Thoracic aorta (tissue), 2 donors: ENCODE results near the gene DOC2A. TPM values are rescaled to one million over a fixed set of nuclear protein-coding genes. Genes with fewer than 3 reads are reported as not detected.

Source experiments
- ATAC-seq: fragments of 150-250 bp; one replicate; pipeline ENCODE4 v1.8.0; 2017; ENCODE audit warnings: low read depth; ENCODE audit not compliant: insufficient number of reproducible peaks, low FRiP score
- DNase-seq: peaks from one replicate; pipeline ENCODE4 v3.0.0-alpha.2; 2020; ENCODE audit warnings: low spot score
- H3K27ac ChIP-seq, 2 donors: fragments of 200-600 bp; sonication (generic); 1 replicate in 1 of 2; 2 replicates in 1 of 2; pipeline ENCODE4 v1.5.1; 2016; ENCODE audit warnings: mild to moderate bottlenecking in 2 of 2, moderate library complexity in 2 of 2
- H3K27me3 ChIP-seq: fragments of 200-600 bp; sonication (generic); replicated peaks from 2 replicates; pipeline ENCODE4 v1.6.0; 2016; ENCODE audit warnings: mild to moderate bottlenecking; ENCODE audit not compliant: insufficient read depth
- H3K36me3 ChIP-seq: fragments of 200-600 bp; sonication (generic); one replicate; pipeline ENCODE4 v1.5.1; 2016
- H3K4me1 ChIP-seq, 2 donors: fragments of 200-600 bp; sonication (generic); 1 replicate in 1 of 2; 2 replicates in 1 of 2; pipeline versions ENCODE4 v1.5.1 to v1.6.0; 2016; ENCODE audit warnings: low read depth in 2 of 2, mild to moderate bottlenecking in 1 of 2; ENCODE audit not compliant: control insufficient read depth in 1 of 2
- H3K4me3 ChIP-seq: fragments of 200-600 bp; sonication (generic); 2 replicates; pipeline ENCODE4 v1.5.1; 2016; ENCODE audit warnings: mild to moderate bottlenecking
- H3K9me3 ChIP-seq: fragments of 200-600 bp; sonication (generic); 2 replicates; pipeline ENCODE4 v1.5.1; 2016
- CTCF ChIP-seq: fragments of 200-600 bp; sonication (generic); IDR thresholded peaks from one replicate; pipeline ENCODE4 v1.5.1; 2019; ENCODE audit warnings: antibody characterized with exemption
- total RNA-seq, 2 donors: library from RNA; depleted of rRNA; stranded (reverse); fragments of >200 nt; gene quantifications; one replicate each; pipeline versions ENCODE4 v1.1.0 to v1.2.3, GENCODE V29; 2016

DOC2A gene
- total RNA-seq, 2 donors from 2014 or later, result 0.56 TPM; not detected in 1

- TF ChIP-seq CTCF, result no peak
- H3K4me1 ChIP-seq, result peaks cover 3 to 8% of the 10 kb centered on the region in 2 donors
- no peaks in the 10 kb centered on the region for H3K27me3 ChIP-seq
- H3K9me3 ChIP-seq, result no peaks in the 10 kb centered on the region
- no peak overlapping the region for H3K27ac ChIP-seq
- ATAC-seq (no peak), DNase-seq (no peak)
- H3K4me3 ChIP-seq, result no peak overlapping the region
- no peaks in the 10 kb centered on the region for H3K36me3 ChIP-seq
These were observed 52.1 kb downstream of the DOC2A start for GRCh38 chr16:29958756-29959155.

Other genes with a start within 250 kb of the DOC2A start
- not detected for gene ZG16, start 232.8 kb downstream of the DOC2A start, total RNA-seq
- gene KIF22, start 220.3 kb downstream of the DOC2A start, total RNA-seq, result 10 to 100 TPM; 11.4 to 15.2 TPM
- 10 to 100 TPM; 73.0 to 99.4 TPM for gene MAZ, start 204.5 kb downstream of the DOC2A start, total RNA-seq
- gene PRRT2, start 198.8 kb downstream of the DOC2A start, total RNA-seq, result 10 to 100 TPM; 39.4 to 40.8 TPM
- 10 to 100 TPM; 40.8 to 45.2 TPM for gene PAGR1, start 194.9 kb downstream of the DOC2A start, total RNA-seq
- gene MVP, start 190.6 kb downstream of the DOC2A start, total RNA-seq, result 100 to 1,000 TPM; 175 to 190 TPM
- 100 to 1,000 TPM in 1 of 2 donors, 10 to 100 TPM in 1; 92.1 to 107 TPM for gene CDIPT, start 147.8 kb downstream of the DOC2A start, total RNA-seq
- gene SEZ6L2, start 111.5 kb downstream of the DOC2A start, total RNA-seq, result 1 to 10 TPM in 1 of 2 donors, under 1 TPM in 1; 0.63 to 1.4 TPM
- under 1 TPM in 1 of 2 donors, not detected in 1; 0.27 TPM for gene ASPHD1, start 110.5 kb downstream of the DOC2A start, total RNA-seq
- 10 to 100 TPM; 29.2 to 37.1 TPM for gene KCTD13, start 84.8 kb downstream of the DOC2A start, total RNA-seq
- gene TMEM219, start 48.9 kb downstream of the DOC2A start, total RNA-seq, result 100 to 1,000 TPM in 1 of 2 donors, 10 to 100 TPM in 1; 79.7 to 161 TPM
- 10 to 100 TPM; 54.6 to 55.0 TPM for gene TAOK2, start 37.2 kb downstream of the DOC2A start, total RNA-seq
- 10 to 100 TPM in 1 of 2 donors, 1 to 10 TPM in 1; 6.1 to 17.7 TPM for gene HIRIP3, start 15.4 kb downstream of the DOC2A start, total RNA-seq
- gene INO80E, start 14.8 kb downstream of the DOC2A start, total RNA-seq, result 10 to 100 TPM; 67.4 to 81.8 TPM
- gene C16orf92, start 12.2 kb upstream of the DOC2A start, total RNA-seq, result not detected
- not detected for gene TLCD3B, start 20.2 kb upstream of the DOC2A start, total RNA-seq
- gene ALDOA, start 54.7 kb upstream of the DOC2A start, total RNA-seq, result 100 to 1,000 TPM; 569 to 841 TPM
- 10 to 100 TPM; 37.7 to 54.2 TPM for gene PPP4C, start 65.0 kb upstream of the DOC2A start, total RNA-seq
- gene TBX6, start 80.9 kb upstream of the DOC2A start, total RNA-seq, result under 1 TPM in 1 of 2 donors, not detected in 1; 0.56 TPM
- 100 to 1,000 TPM in 1 of 2 donors, 10 to 100 TPM in 1; 69.2 to 105 TPM for gene YPEL3, start 85.2 kb upstream of the DOC2A start, total RNA-seq
- 1 to 10 TPM; 4.6 to 6.0 TPM for gene GDPD3, start 102.5 kb upstream of the DOC2A start, total RNA-seq
- gene MAPK3, start 112.2 kb upstream of the DOC2A start, total RNA-seq, result 100 to 1,000 TPM in 1 of 2 donors, 10 to 100 TPM in 1; 41.3 to 108 TPM
- gene CORO1A, start 172.6 kb upstream of the DOC2A start, total RNA-seq, result 10 to 100 TPM; 78.1 to 87.8 TPM
- 100 to 1,000 TPM in 1 of 2 donors, 10 to 100 TPM in 1; 83.4 to 224 TPM for gene BOLA2B, start 182.6 kb upstream of the DOC2A start, total RNA-seq
- 10 to 100 TPM; 20.1 to 43.6 TPM for gene SLX1A, start 182.8 kb upstream of the DOC2A start, total RNA-seq
- 10 to 100 TPM; 11.1 to 15.6 TPM for gene SULT1A3, start 188.2 kb upstream of the DOC2A start, total RNA-seq
- 10 to 100 TPM in 1 of 2 donors, 1 to 10 TPM in 1; 6.5 to 14.0 TPM for gene NPIPB13, start 237.5 kb upstream of the DOC2A start, total RNA-seq